GM12872 (cell line): ENCODE data around the gene WBP4.

Experiments
- CTCF ChIP-seq: IDR thresholded peaks from 3 replicates; pipeline ENCODE4 v1.5.1; 2011; ENCODE audit warnings: low read depth, mild to moderate bottlenecking, low read length, moderate library complexity; ENCODE audit not compliant: insufficient read depth

WBP4 gene

GRCh38 chr13:41075034-41075433 is 13.7 kb downstream of the WBP4 start:
- peak; percentile 36; the same call in 2 of the 3 replicates for TF ChIP-seq CTCF

- TF ChIP-seq CTCF, result no peak
Measured at GRCh38 chr13:41075485-41075884, 14.2 kb downstream of the WBP4 start.

GRCh38 chr13:41077475-41077874 is 16.2 kb downstream of the WBP4 start:
- TF ChIP-seq CTCF, result no peak

DNA sequence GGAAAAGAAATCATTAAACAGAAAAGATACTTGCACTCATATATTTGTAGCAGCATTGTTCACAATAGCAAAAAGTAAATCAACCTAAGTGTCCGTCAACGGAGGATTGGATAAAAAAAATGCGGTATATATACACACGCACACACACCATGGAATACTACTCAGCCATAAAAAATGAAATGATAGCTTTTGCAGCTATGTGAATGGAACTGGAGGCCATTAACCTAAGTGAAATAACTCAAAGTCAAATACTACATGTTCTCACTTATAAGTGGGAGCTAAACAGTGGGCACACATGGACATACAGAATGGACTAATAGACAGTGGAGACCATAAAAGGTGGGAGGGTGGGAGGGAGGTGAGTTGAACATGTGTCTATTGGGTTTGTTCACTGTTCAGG is 18.4 kb downstream of the WBP4 start:
- no peak for TF ChIP-seq CTCF

- TF ChIP-seq CTCF, result no peak
Measured at GRCh38 chr13:41085961-41086585, 24.8 kb downstream of the WBP4 start.

DNA sequence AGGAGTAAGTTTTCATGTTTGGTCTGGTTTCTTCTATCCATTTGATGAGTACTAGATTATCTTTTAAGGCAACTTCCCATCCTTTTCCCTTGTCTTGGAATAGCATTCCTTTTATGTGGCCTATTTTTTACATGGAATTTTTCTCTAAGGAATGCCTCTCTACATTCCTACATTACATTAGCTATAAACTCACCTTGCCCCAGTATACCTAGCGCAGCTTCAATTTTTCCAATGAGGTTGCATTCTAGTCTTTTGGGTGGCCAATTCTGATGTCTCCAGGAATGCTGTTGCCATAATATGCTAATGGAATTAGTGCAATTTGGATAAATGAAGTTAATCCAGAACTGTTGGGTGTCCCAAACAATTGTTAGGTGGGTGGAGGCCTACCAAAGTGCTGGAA is 37.5 kb downstream of the WBP4 start:
- TF ChIP-seq CTCF, result no peak

DNA sequence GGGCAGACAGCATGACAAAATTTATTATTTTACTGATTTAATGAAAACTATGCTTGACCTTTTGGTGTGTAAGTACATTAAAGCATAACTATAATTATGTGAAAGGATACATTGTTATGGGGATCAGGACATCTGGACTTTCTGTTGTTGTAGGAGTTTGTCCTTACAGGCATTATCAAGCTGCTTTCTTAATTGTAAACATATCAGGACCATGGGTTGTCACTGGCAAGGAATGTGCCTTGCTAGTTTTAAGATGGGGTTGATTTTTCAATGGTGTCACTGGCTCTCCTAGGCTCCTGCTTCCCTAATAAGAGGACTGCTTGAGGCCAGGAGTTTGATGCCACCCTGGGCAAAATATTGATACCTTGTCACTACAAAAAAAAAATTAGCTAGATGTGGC is 38.7 kb downstream of the WBP4 start:
- TF ChIP-seq CTCF, result no peak
